Measurements from ENCODE around the gene SLC16A5. TPM values are rescaled to one million over a fixed set of nuclear protein-coding genes. Genes with fewer than 3 reads are reported as not detected.
A peak's percentile ranks its signal among the peaks of the same experiment; 100 is the strongest.

SLC16A5 gene
- total RNA-seq, 2 experiments from 2014 or later = 2.1 TPM

DNA sequence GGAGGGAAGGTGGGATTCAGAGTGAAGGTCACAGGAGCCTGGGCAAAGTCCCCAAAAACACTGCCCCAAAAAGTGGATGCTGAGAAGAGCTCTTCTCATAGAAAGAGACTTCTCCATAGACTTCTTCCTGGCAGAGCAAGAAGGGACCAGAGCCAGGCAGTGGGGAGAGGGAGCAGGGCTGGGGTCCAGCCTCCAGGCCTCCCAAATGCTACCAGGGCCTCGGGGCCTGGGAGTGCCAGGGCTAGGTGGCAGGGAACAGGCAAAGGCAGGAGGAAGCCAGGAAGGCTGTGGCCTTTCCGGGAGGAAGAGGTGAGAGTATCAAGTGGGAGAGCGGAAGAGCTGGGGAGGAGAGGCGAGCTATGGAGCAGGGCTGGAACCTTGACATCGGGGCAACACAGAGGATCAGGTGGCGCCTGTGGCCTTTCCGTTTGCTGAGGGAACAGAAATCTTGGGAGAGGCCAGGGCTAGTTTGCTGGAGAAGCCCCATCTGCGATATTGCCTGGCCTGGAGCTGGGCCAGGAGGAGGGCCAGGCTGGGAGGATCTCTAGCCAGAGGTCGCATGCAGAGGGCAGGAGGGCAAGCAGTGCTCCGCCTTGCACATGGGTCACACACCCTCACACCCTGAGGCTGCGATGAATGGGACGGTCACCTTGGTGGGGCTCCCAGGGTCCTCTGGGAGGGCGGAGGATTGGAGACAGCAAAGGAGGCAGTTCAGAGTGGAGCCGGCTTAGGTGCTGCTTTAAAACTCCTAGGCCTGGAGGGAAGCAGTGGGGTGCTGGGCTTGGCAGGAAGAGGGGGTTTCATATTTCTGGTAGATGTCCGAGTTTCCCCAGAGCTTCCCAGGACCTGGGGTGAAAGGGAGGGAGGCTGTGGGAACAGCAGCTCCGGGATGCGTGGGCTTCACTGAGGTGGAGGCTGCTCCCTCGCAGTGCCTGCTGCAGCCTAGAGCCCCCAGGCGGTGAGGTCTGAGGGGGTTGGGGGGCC is 3.4 kb downstream of the SLC16A5 start:
- Mint-ChIP-seq H3K4me1 (peaks cover 24% of the 10 kb centered on the region), H3K27ac (no peak overlapping the region), H3K4me3 (no peak overlapping the region), H3K36me3 (no peaks in the 10 kb centered on the region), H3K9me3 (no peaks in the 10 kb centered on the region), H3K27me3 (no peaks in the 10 kb centered on the region)
- no peak for DNase-seq

DNA sequence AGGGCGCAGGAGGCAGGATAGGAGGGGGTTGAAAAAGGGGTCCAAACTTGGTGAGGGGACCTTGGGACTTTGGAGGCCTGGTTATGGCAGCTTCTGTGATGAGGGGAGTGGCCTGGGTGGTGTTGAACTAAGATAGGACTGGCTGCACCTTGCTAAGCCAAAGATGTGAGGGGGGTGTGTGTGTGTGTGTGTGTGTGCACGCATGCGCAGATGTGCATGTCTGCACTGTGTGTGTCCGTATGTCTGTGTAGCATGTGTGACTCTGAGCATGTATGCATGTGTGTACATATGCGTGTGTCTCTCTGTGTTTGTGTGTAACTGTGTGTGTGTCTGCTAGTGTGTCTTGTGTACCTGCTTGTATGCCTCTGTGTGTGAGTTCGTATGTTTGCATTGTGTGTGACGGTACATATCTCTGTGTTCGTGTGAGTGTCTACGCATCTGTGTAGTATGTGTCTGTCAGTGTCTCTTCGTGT is 4.1 kb downstream of the SLC16A5 start:
- DNase-seq = no peak
- Mint-ChIP-seq H3K9me3 (no peaks in the 10 kb centered on the region), H3K27ac (no peak overlapping the region), H3K4me3 (no peak overlapping the region), H3K27me3 (no peaks in the 10 kb centered on the region), H3K36me3 (no peaks in the 10 kb centered on the region), H3K4me1 (peaks cover 19% of the 10 kb centered on the region)

DNA sequence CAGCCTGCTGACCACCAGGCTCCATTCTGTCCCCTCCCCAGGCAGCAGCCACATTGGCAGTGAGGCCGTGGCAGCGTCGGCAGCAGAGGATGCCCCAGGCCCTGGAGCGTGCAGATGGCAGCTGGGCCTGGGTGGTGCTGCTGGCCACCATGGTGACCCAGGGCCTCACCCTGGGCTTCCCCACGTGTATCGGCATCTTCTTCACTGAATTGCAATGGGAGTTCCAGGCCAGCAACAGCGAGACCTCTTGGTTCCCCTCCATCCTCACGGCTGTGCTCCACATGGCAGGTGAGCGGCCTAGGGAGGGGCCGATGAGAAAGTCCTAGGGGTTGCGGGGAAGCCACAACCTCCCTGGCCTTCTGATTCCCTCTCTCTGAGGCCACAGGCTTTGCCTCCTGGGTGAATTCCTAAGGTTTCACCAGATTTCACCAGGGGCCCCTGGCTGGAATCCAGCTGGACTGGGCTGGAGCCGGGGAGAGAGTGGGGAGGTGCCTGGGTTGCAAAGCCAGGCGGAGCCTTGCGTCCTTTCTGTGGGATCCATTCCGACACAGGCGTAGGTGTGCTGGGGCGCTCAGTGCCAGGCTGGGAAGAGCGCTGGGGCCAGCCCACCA is 5.9 kb downstream of the SLC16A5 start:
- no peaks in the 10 kb centered on the region for H3K9me3 Mint-ChIP-seq
- H3K36me3 Mint-ChIP-seq = no peaks in the 10 kb centered on the region
- DNase-seq = no peak
- H3K4me3 Mint-ChIP-seq = no peak overlapping the region
- peaks cover 11% of the 10 kb centered on the region for H3K4me1 Mint-ChIP-seq
- H3K27me3 Mint-ChIP-seq = no peaks in the 10 kb centered on the region
- H3K27ac Mint-ChIP-seq = no peak overlapping the region

DNA sequence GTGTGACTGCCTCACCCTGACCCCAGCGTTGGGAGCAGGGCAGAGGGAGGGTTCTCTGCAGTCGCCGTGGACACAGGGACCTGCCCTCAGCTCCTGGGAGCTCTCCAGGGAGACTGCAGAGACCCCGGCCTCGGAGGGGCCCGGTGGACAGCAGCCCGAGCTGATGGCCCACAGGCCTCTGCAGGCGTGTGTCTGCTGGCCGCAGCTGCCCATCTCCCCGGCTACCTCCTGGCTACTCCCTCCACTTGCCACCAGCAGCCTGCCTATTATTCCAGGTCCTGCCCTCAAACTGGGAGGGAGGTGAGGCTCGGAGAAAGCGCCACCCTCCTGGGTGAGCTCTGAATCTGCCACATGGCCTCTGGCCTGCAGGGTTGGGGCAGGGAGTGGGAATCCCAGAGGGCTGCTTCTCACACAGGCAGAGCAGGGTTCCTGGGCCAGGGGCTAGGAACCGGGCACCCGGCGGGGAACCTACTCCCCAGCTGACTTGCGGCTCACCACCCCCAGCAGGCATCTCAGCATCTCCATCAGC is 7.2 kb downstream of the SLC16A5 start:
- Mint-ChIP-seq H3K27ac (no peak overlapping the region), H3K36me3 (no peaks in the 10 kb centered on the region), H3K4me3 (no peak overlapping the region), H3K27me3 (no peaks in the 10 kb centered on the region), H3K4me1 (no peaks in the 10 kb centered on the region), H3K9me3 (no peaks in the 10 kb centered on the region)
- no peak for DNase-seq

DNA sequence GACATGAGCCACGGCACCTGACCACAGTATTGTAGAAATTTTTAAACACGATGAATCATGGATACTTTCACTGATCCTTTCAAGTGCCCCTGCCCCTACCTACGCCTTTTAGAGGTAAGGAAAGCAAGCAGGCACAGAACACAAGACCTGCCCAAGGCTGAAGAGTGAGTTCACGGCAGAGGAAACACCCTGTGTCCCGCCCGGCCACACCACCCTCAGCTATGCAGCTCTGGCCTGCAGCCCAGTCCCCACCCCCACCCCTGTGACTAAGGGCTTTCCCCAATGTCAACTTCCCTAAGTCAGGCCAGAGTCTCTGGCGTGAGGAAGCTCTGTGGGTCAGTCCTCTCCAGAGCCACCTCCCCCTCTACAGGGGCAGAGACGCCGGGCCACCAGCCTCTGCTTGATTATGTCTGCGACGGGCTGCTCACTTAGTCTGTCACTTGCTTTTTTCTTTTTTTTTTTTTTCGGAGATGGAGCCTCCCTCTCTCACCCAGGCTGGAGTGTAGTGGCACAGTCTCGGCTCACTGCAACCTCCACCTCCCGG is 8.4 kb downstream of the SLC16A5 start:
- H3K36me3 Mint-ChIP-seq = no peaks in the 10 kb centered on the region
- H3K27ac Mint-ChIP-seq = no peak overlapping the region
- no peaks in the 10 kb centered on the region for H3K27me3 Mint-ChIP-seq
- no peak for DNase-seq
- H3K4me3 Mint-ChIP-seq = no peak overlapping the region
- H3K4me1 Mint-ChIP-seq = no peaks in the 10 kb centered on the region
- H3K9me3 Mint-ChIP-seq = no peaks in the 10 kb centered on the region

DNA sequence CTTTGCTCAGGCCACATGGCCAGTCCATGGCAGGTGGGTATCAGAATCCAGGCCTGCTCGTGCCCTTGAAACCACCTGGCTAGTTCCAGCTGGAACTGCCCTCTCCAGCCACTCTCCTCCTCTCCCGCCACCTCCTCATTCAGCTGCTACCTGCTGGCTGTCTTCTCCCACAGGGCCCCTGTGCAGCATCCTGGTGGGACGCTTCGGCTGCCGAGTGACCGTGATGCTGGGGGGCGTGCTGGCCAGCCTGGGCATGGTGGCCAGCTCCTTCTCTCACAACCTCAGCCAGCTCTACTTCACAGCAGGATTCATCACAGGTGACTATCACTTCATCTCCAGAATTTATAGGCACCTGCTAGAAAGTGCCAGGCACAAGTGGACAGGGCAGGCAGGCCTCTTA is 10.1 kb downstream of the SLC16A5 start:
- Mint-ChIP-seq H3K36me3 (no peaks in the 10 kb centered on the region), H3K27ac (no peak overlapping the region)

DNA sequence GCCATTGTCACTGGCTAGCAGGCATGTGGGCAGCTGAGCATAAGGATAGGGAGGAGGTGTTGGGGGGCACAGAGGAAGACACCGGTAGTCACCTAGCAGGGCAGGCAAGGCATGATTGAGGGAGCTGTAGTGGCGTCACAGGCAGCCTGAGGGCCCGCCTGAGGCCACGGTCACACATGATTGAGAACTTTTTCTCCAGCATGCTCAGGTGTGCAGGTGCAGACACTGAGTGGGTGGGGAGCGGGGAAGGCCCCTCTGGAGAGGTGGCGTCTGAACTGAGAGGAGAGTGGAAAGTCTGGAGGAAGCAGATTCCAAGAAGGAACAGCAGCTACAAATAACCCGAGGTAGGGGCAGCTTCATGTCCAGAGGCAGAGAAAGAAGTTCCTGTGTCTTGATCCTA is 11.1 kb downstream of the SLC16A5 start:
- no peaks in the 10 kb centered on the region for H3K9me3 Mint-ChIP-seq
- no peak overlapping the region for H3K27ac Mint-ChIP-seq
- no peaks in the 10 kb centered on the region for H3K36me3 Mint-ChIP-seq

More for the DNA sequence above, 10.1 kb downstream of the SLC16A5 start:
- Mint-ChIP-seq H3K9me3 (no peaks in the 10 kb centered on the region), H3K4me3 (no peak overlapping the region), H3K27me3 (no peaks in the 10 kb centered on the region), H3K4me1 (peaks cover 3% of the 10 kb centered on the region)
- no peak for DNase-seq

DNA sequence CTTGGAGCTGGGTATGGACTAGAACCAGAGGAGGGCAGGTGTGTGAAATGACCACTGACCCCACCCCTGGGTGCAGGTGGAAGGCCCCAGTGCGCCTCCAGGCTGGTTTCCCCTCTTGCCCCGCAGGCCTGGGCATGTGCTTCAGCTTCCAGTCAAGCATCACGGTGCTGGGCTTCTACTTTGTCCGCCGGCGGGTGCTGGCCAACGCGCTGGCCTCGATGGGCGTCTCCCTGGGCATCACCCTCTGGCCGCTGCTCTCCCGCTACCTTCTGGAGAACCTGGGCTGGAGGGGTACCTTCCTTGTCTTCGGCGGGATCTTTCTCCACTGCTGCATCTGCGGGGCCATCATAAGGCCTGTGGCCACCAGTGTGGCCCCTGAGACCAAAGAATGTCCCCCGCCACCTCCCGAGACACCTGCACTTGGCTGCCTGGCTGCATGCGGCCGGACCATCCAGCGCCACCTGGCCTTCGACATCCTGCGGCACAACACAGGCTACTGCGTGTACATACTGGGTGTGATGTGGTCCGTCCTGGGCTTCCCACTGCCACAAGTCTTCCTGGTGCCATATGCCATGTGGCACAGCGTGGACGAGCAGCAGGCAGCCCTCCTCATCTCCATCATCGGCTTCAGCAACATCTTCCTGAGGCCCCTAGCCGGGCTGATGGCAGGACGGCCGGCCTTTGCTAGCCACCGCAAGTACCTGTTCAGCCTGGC is 12.3 kb downstream of the SLC16A5 start:
- Mint-ChIP-seq H3K27ac (no peak overlapping the region), H3K36me3 (no peaks in the 10 kb centered on the region), H3K4me1 (peaks cover 3% of the 10 kb centered on the region), H3K9me3 (no peaks in the 10 kb centered on the region), H3K27me3 (no peaks in the 10 kb centered on the region), H3K4me3 (no peak overlapping the region)
- DNase-seq = no peak

More for the DNA sequence above, 11.1 kb downstream of the SLC16A5 start:
- H3K4me1 Mint-ChIP-seq = peaks cover 3% of the 10 kb centered on the region
- H3K4me3 Mint-ChIP-seq = no peak overlapping the region
- no peaks in the 10 kb centered on the region for H3K27me3 Mint-ChIP-seq
- no peak for DNase-seq

DNA sequence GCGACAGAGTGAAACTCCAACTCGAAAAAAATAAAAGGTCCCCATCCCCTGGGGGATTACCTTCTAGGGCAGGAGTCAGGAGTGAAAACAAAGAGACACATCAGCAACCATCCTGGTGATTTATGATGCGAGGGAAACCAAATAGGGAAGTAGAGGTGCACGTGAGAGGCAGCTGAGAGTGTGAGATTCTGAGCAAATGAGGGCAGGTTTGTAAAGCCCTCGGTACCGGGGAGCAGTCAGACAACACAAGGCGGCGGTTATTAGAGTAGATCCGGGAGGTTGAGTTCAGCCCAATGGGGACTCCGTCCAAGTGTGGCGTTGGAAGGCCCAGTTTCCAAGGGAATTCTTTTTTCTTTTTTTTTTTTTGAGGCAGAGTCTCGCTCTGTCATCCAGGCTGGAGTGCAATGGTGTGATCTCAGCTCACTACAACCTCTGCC is 14.6 kb downstream of the SLC16A5 start:
- DNase-seq = no peak
- H3K4me1 Mint-ChIP-seq = peaks cover 3% of the 10 kb centered on the region
- H3K4me3 Mint-ChIP-seq = no peak overlapping the region
- peak overlapping the region; percentile 34 for H3K27ac Mint-ChIP-seq
- H3K27me3 Mint-ChIP-seq = no peaks in the 10 kb centered on the region
- H3K9me3 Mint-ChIP-seq = no peaks in the 10 kb centered on the region
- no peaks in the 10 kb centered on the region for H3K36me3 Mint-ChIP-seq

DNA sequence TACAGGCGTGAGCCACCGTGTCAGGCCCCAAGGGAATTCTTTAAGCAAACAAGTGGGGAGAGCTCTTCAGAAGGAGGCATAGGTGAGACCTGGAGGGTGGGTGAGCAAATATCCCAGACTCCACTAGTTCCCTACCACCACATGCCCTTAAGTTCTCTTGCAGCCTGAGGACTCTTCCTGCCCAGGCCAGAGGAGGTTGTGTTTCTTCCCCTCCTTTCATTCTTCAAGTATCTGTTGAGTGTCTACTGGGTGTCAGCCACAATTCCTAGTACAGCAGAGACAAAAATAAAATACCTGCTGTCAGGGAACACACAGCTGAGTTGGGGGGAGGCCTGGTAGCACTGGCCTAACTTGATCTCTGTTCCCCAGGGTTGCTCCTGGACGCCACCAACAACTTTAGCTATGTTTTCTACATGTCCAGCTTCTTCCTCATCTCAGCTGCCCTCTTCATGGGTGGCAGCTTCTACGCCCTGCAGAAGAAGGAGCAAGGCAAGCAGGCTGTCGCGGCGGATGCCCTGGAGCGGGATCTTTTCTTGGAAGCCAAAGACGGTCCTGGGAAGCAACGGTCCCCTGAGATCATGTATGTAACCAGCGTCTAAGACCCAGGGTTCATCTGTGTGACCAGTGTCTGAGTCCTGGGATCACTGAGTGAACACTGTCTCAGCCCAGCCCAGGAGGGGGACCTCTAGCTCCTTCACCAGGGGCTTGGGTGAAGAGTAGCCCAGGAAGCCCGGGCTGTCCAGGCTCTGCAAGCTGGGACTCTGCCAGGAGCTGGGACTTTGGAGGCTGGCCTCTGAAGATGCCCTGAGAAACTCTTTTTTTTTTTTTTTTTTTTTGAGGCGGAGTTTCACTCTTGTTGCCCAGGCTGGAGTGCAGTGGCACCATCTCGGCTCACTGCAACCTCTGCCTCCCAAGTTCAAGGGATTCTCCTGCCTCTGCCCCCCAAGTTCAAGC is 16.1 kb downstream of the SLC16A5 start:
- no peak overlapping the region for H3K4me3 Mint-ChIP-seq
- no peak overlapping the region for H3K27ac Mint-ChIP-seq
- no peaks in the 10 kb centered on the region for H3K27me3 Mint-ChIP-seq
- H3K36me3 Mint-ChIP-seq = no peaks in the 10 kb centered on the region
- no peak for DNase-seq
- H3K4me1 Mint-ChIP-seq = peaks cover 8% of the 10 kb centered on the region
- no peaks in the 10 kb centered on the region for H3K9me3 Mint-ChIP-seq

DNA sequence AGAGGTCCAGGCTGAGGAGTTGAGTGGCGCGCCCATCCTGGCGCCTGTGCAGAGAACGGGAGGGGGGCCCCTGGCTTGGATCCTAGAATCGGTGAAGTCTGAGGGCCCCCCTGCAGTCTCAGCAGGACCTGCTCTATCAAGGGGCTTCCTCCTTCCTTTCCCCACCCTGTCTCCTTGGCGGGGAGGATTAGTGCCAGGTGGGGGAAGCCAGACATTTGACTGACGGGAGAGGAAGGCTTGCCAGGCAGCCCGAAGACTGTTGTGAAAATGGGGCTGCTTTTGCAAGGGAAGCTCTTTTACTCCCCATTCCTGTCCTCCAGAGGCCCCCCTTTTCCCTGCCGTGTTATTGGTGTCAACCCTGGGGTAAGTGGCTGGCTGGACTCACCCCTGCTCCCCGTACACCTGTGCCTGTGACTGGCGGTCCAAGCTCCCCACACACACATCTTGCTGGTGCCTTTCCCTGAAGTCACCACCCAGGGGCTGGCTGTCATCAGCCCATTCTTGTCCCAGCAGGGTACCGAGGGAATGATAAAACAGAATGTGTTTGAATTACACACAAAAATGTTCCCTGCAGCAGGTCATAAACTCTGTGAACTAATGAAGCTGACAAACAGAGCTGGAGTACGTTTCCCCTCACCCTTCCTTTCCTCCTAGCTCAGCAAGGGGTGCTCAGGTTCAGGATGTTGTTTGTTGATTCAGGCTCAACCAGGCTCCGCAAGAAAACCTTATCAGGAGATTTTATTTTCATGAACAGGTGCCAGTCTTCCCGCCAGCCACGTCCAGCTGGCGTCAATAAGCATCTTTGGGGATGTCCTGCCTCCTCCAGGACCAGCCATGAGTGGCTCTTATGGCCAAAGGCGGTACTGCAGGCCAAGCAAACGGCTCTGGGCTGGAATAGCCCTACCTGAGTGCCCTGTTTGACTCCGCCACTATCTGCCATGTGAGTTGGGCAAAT is 17.6 kb downstream of the SLC16A5 start:
- Mint-ChIP-seq H3K4me1 (peaks cover 11% of the 10 kb centered on the region), H3K27me3 (no peaks in the 10 kb centered on the region), H3K36me3 (no peaks in the 10 kb centered on the region), H3K9me3 (no peaks in the 10 kb centered on the region), H3K4me3 (no peak overlapping the region), H3K27ac (no peak overlapping the region)
- peak; percentile 22 for DNase-seq

DNA sequence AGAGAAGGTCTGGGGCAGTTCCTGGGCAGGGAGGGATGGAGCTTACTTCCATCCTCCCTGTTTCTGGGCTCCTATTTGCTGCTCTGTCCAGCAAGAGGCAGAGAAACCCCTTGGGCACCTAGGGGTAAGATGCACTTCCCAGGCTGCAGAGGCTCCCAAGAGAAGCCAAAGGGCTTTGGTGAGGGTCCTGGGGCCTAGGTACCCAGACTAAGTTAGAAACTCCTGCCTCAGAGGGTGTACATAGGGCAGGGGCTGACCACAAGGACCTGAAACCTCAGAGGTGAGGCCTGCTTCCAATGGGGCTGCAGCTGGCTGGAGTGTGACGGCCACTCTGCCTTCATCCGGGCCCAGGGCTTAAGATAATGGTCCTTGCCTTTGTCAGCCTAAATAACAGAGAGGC is 20.4 kb downstream of the SLC16A5 start:
- H3K4me1 Mint-ChIP-seq = peaks cover 20% of the 10 kb centered on the region
- H3K27ac Mint-ChIP-seq = no peak overlapping the region
- no peaks in the 10 kb centered on the region for H3K9me3 Mint-ChIP-seq
- peak overlapping the region; percentile 89 for H3K4me3 Mint-ChIP-seq
- no peak for DNase-seq
- no peaks in the 10 kb centered on the region for H3K27me3 Mint-ChIP-seq
- peaks cover 11% of the 10 kb centered on the region for H3K36me3 Mint-ChIP-seq

DNA sequence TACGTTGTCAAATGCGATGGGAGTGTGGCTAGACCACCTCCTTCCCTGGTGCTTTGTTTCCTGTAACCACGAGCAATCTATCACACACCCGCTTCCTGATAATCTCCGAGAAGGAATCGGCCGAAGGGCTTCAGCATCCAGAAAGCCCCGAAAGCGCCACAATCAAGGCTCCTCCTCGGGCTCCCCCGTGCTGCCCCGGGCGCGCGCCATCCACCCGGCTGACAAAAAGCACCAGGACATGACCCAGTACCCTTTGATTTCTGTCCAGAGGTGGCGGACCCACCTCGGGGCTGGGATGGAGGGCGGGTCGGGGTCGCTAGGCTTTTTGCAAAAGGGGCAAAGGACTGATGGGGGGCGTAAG is 21.3 kb downstream of the SLC16A5 start:
- Mint-ChIP-seq H3K9me3 (no peaks in the 10 kb centered on the region), H3K4me3 (peak overlapping the region; percentile 89), H3K27ac (no peak overlapping the region), H3K36me3 (peaks cover 12% of the 10 kb centered on the region), H3K27me3 (no peaks in the 10 kb centered on the region), H3K4me1 (peaks cover 21% of the 10 kb centered on the region)
- peak; percentile 30 for DNase-seq

Measured in activated naive CD8-positive, alpha-beta T cell treated with anti-CD3 and anti-CD28 coated beads for 36 hours (primary cell).